HepG2 (cell line): Measurements from ENCODE around the gene SRXN1. TPM values are rescaled to one million over a fixed set of nuclear protein-coding genes. Genes with fewer than 3 reads are reported as not detected.

ENCODE experiments used
- ATAD3A ChIP-seq: sonication (generic); formaldehyde crosslinking; IDR thresholded peaks from 2 replicates; pipeline ENCODE4 v1.4.0; 2020; ENCODE audit warnings: missing genetic modification reagents
- CCAR2 ChIP-seq: fragments of 200-400 bp; formaldehyde crosslinking; optimal IDR thresholded peaks from 2 replicates; pipeline ENCODE3; 2018; ENCODE audit warnings: low read depth, mild to moderate bottlenecking, low read length, moderate library complexity
- DNMT3B ChIP-seq: conservative IDR thresholded peaks from 2 replicates; pipeline ENCODE4 v1.6.1; 2016; ENCODE audit warnings: missing biosample characterization, control low read depth
- FOXO4 ChIP-seq: sonication (generic); formaldehyde crosslinking; conservative IDR thresholded peaks from 2 replicates; pipeline ENCODE4 v1.8.1; 2023; ENCODE audit warnings: missing genetic modification reagents
- GATAD1 ChIP-seq: IDR thresholded peaks from 2 replicates; pipeline ENCODE4 v1.6.1; 2016; ENCODE audit warnings: missing genetic modification reagents, missing compliant biosample characterization
- KAT2B ChIP-seq: fragments of 150-350 bp; IDR thresholded peaks from 2 replicates; pipeline ENCODE4 v1.6.1; 2014; ENCODE audit warnings: low read depth, low read length, borderline replicate concordance
- KDM5B ChIP-seq: sonication (generic); formaldehyde crosslinking; IDR thresholded peaks from 2 replicates; pipeline ENCODE4 v1.4.0; 2020; ENCODE audit warnings: missing genetic modification reagents, mild to moderate bottlenecking, borderline replicate concordance
- KLF12 ChIP-seq: sonication (generic); formaldehyde crosslinking; IDR thresholded peaks from 2 replicates; pipeline ENCODE4 v1.4.0; 2020; ENCODE audit warnings: missing genetic modification reagents, borderline replicate concordance
- PRDM15 ChIP-seq: sonication (generic); formaldehyde crosslinking; IDR thresholded peaks from 2 replicates; pipeline ENCODE4 v1.4.0; 2020; ENCODE audit warnings: missing genetic modification reagents
- REPIN1 ChIP-seq: sonication (generic); formaldehyde crosslinking; IDR thresholded peaks from 2 replicates; pipeline ENCODE4 v1.8.0; 2022; ENCODE audit warnings: missing genetic modification reagents, low read depth, mild to moderate bottlenecking, borderline replicate concordance
- RFXANK ChIP-seq: IDR thresholded peaks from 2 replicates; pipeline ENCODE4 v1.6.1; 2016
- SKIL ChIP-seq: sonication (generic); formaldehyde crosslinking; IDR thresholded peaks from 2 replicates; pipeline ENCODE4 v1.8.0; 2022; ENCODE audit warnings: missing genetic modification reagents, mild to moderate bottlenecking, moderate library complexity, borderline replicate concordance
- ZBTB20 ChIP-seq: sonication (generic); formaldehyde crosslinking; IDR thresholded peaks from 2 replicates; pipeline ENCODE4 v1.8.1; 2023; ENCODE audit warnings: missing genetic modification reagents, low read depth, mild to moderate bottlenecking, borderline replicate concordance
- ZBTB8A ChIP-seq: sonication (generic); formaldehyde crosslinking; IDR thresholded peaks from 2 replicates; pipeline ENCODE4 v1.4.0; 2020; ENCODE audit warnings: mild to moderate bottlenecking, low read depth, missing genetic modification reagents, borderline replicate concordance
- ZNF225 ChIP-seq: sonication (generic); formaldehyde crosslinking; IDR thresholded peaks from 2 replicates; pipeline ENCODE4 v1.4.0; 2020; ENCODE audit warnings: mild to moderate bottlenecking, missing genetic modification reagents
- ZNF251 ChIP-seq: sonication (generic); formaldehyde crosslinking; IDR thresholded peaks from 2 replicates; pipeline ENCODE4 v1.9.0; 2021; ENCODE audit warnings: mild to moderate bottlenecking, missing genetic modification reagents
- ZNF263 ChIP-seq: sonication (generic); formaldehyde crosslinking; IDR thresholded peaks from 2 replicates; pipeline ENCODE4 v1.4.0; 2020; ENCODE audit warnings: missing genetic modification reagents
- ZNF687 ChIP-seq: sonication (generic); formaldehyde crosslinking; IDR thresholded peaks from 2 replicates; pipeline ENCODE4 v1.5.1; 2020; ENCODE audit warnings: mild to moderate bottlenecking, missing genetic modification reagents, moderate library complexity
- ZNF768 ChIP-seq: sonication (generic); formaldehyde crosslinking; IDR thresholded peaks from 2 replicates; pipeline ENCODE4 v1.4.0; 2020; ENCODE audit warnings: missing genetic modification reagents
- ZNF879 ChIP-seq: sonication (generic); formaldehyde crosslinking; IDR thresholded peaks from 2 replicates; pipeline ENCODE4 v1.8.1; 2023; ENCODE audit warnings: missing genetic modification reagents
- polyA plus RNA-seq, 8 experiments: library from polyadenylated mRNA; depleted of rRNA in 3 of 8; stranded (reverse) in 7 of 8; unstranded in 1 of 8; fragments of >200 nt; fragmentation: Illumina TruSeq in 4 of 8; extraction: Trizol in 4 of 8; gene quantifications; 2 replicates each; pipeline versions ENCODE4 v1.2.1 to v1.2.3, GENCODE V29; 2011 to 2016; ENCODE audit warnings: low read depth in 4 of 8, missing spikeins in 1 of 8, mixed read lengths in 1 of 8; ENCODE audit not compliant: insufficient read depth in 1 of 8
- total RNA-seq, 5 experiments: library from RNA; depleted of rRNA; stranded (reverse); fragments of >200 nt; fragmentation: Illumina TruSeq; extraction: Trizol; gene quantifications; 2 replicates each; pipeline ENCODE4 v1.2.3, GENCODE V29; 2016; ENCODE audit warnings: low read depth in 1 of 5

SRXN1 gene
- total and polyA plus RNA-seq, 2 of the 13 experiments (the other 11 are each of a cell fraction or from before 2014, with no cell fraction given): 29.9 to 87.7 TPM

- TF ChIP-seq ATAD3A (no peak), ZBTB8A (no peak), ZNF879 (CRISPR knock-in tag) (no peak), DNMT3B (CRISPR knock-in tag) (no peak), ZNF768 (CRISPR knock-in tag) (no peak), ZNF251 (CRISPR knock-in tag) (no peak), RFXANK (CRISPR knock-in tag) (no peak), CCAR2 (no peak), ZBTB20 (CRISPR knock-in tag) (no peak), KDM5B (peak; percentile 69; the same call in 1 of the 2 replicates), GATAD1 (CRISPR knock-in tag) (peak; percentile 34; the same call in 1 of the 2 replicates), FOXO4 (CRISPR knock-in tag) (no peak), PRDM15 (CRISPR knock-in tag) (no peak), SKIL (CRISPR knock-in tag) (no peak), ZNF225 (no peak), ZNF687 (CRISPR knock-in tag) (peak; percentile 36; the same call in 1 of the 2 replicates), ZNF263 (CRISPR knock-in tag) (peak; percentile 64; the same call in 1 of the 2 replicates), KLF12 (CRISPR knock-in tag) (no peak), KAT2B (no peak), REPIN1 (CRISPR knock-in tag) (peak; percentile 79; the same call in 1 of the 2 replicates)
Measured at GRCh38 chr20:641516-641875, 11.5 kb downstream of the SRXN1 start (continued).
